HG02571 (cell line): Measurements from ENCODE around the gene DNAAF8.
"Not testable (repeated sequence)": the region's sequence is repeated elsewhere in the genome, so short reads cannot be mapped to it uniquely, and the experiment has no call there.

Source experiments
- ATAC-seq: cut with Tn5 transposase; IDR thresholded peaks from one replicate; pipeline ENCODE4 v1.9.1; 2021; ENCODE audit warnings: mild to moderate bottlenecking, moderate library complexity; ENCODE audit not compliant: unreplicated experiment

DNAAF8 gene

GRCh38 chr16:4723071-4723767 is 11.1 kb upstream of the DNAAF8 start:
- ATAC-seq: no peak

GRCh38 chr16:4724661-4725270 is 9.6 kb upstream of the DNAAF8 start:
- ATAC-seq: no peak

GRCh38 chr16:4726616-4727015 is 7.7 kb upstream of the DNAAF8 start:
- no peak for ATAC-seq

- no peak for ATAC-seq
These were observed 5.7 kb upstream of the DNAAF8 start for GRCh38 chr16:4728676-4729075.

GRCh38 chr16:4729876-4730275 is 4.5 kb upstream of the DNAAF8 start:
- no peak for ATAC-seq

- no peak for ATAC-seq
These were observed 1.1 kb upstream of the DNAAF8 start for GRCh38 chr16:4733211-4733742.

GRCh38 chr16:4733747-4734062 is 632 bp upstream of the DNAAF8 start:
- no peak for ATAC-seq

GRCh38 chr16:4734730-4735535 is 596 bp downstream of the DNAAF8 start:
- ATAC-seq: peak; percentile 53

GRCh38 chr16:4736546-4736945 is 2.2 kb downstream of the DNAAF8 start:
- ATAC-seq: no peak

- ATAC-seq: no peak
These were observed 3.2 kb downstream of the DNAAF8 start for GRCh38 chr16:4737545-4737944.

- ATAC-seq: not testable (repeated sequence)
These were observed 4.0 kb downstream of the DNAAF8 start for GRCh38 chr16:4738370-4738769.

- no peak for ATAC-seq
These were observed 9.0 kb downstream of the DNAAF8 start for GRCh38 chr16:4743226-4743878.

GRCh38 chr16:4744555-4745273 is 10.4 kb downstream of the DNAAF8 start:
- ATAC-seq: no peak

- ATAC-seq: no peak
These were observed 10.9 kb downstream of the DNAAF8 start for GRCh38 chr16:4745274-4745569.

GRCh38 chr16:4746215-4746614 is 11.9 kb downstream of the DNAAF8 start:
- no peak for ATAC-seq

- ATAC-seq: no peak
These were observed 12.7 kb downstream of the DNAAF8 start for GRCh38 chr16:4746991-4747574.

- no peak for ATAC-seq
These were observed 13.8 kb downstream of the DNAAF8 start for GRCh38 chr16:4747906-4748681.

- no peak for ATAC-seq
These were observed 14.5 kb downstream of the DNAAF8 start for GRCh38 chr16:4748682-4749411.

- no peak for ATAC-seq
These were observed 15.4 kb downstream of the DNAAF8 start for GRCh38 chr16:4749700-4750257.
